Fibroblast of upper back skin (primary cell): ENCODE results near the gene TPPP2.

Experiments used
- DNase-seq: peaks from one replicate; pipeline ENCODE4 v3.0.0-alpha.2; 2013

Gene TPPP2

DNA sequence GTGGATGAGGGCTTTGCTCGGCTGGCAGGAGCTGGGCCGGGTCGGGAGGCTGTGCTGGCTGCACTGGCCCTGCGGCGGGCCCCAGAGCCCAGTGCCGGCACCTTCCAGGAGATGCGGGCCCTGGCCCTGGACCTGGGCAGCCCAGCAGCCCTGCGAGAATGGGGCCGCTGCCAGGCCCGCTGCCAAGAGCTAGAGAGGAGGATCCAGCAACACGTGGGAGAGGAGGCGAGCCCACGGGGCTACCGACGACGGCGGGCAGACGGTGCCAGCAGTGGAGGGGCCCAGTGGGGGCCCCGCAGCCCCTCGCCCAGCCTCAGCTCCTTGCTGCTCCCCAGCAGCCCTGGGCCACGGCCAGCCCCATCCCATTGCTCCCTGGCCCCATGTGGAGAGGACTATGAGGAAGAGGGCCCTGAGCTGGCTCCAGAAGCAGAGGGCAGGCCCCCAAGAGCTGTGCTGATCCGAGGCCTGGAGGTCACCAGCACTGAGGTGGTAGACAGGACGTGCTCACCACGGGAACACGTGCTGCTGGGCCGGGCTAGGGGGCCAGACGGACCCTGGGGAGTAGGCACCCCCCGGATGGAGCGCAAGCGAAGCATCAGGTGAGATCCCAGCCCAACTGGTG is 51.6 kb downstream of the TPPP2 start:
- DNase-seq, result no peak
